Transverse colon (tissue), 4 donors: Measurements from ENCODE around the gene DNER.

Experiments
- EP300 ChIP-seq: sonication (generic); formaldehyde crosslinking; IDR thresholded peaks from one replicate; pipeline ENCODE4 v1.6.1; 2017; ENCODE audit warnings: antibody characterized with exemption, low read depth
- POLR2A ChIP-seq: fragments of 450-650 bp; IDR thresholded peaks from one replicate; pipeline ENCODE4 v1.6.1; 2016; ENCODE audit warnings: antibody characterized with exemption, mild to moderate bottlenecking, moderate library complexity
- POLR2AphosphoS5 ChIP-seq, 3 donors: sonication (generic); formaldehyde crosslinking; IDR thresholded peaks; one replicate each; pipeline ENCODE4 v1.6.1; 2016; ENCODE audit warnings: antibody characterized with exemption in 3 of 3
- TF ChIP-seq, protein P1 (sequence below), 5 experiments: fragments of 200-600 bp in 3 of 5; fragments of 450-650 bp in 2 of 5; sonication (generic) in 3 of 5; IDR thresholded peaks; 1 replicate in 2 of 5; 2 replicates in 3 of 5; pipeline ENCODE4 v1.5.1; 2016 to 2017; ENCODE audit warnings: antibody characterized with exemption in 5 of 5, inconsistent platforms in 3 of 5, mild to moderate bottlenecking in 2 of 5, moderate library complexity in 1 of 5

DNA sequence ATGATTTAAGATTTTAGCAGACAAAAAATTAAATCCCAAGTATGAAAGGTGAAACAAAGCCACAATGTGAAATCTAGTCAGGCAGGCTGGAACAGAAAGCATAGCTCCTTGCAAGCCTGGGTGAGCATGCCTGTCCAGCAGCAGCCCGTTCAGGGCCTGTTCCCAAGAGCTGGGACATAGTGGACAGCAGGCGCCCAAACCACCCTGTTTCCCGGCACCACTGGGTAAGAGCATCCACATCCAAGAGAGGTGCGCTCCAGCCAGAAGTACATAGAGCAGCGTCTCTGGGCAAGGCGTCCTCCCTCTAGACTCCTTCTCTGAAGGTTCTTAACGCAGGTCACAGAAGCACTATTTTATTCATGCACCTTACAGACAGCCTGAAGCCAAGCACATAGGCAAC, 80.8 kb downstream of the DNER start:
- no peak for TF ChIP-seq POLR2AphosphoS5 (IDR thresholded peaks at IDR 0.05)
- TF ChIP-seq, protein P1, sequence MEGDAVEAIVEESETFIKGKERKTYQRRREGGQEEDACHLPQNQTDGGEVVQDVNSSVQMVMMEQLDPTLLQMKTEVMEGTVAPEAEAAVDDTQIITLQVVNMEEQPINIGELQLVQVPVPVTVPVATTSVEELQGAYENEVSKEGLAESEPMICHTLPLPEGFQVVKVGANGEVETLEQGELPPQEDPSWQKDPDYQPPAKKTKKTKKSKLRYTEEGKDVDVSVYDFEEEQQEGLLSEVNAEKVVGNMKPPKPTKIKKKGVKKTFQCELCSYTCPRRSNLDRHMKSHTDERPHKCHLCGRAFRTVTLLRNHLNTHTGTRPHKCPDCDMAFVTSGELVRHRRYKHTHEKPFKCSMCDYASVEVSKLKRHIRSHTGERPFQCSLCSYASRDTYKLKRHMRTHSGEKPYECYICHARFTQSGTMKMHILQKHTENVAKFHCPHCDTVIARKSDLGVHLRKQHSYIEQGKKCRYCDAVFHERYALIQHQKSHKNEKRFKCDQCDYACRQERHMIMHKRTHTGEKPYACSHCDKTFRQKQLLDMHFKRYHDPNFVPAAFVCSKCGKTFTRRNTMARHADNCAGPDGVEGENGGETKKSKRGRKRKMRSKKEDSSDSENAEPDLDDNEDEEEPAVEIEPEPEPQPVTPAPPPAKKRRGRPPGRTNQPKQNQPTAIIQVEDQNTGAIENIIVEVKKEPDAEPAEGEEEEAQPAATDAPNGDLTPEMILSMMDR (IDR thresholded peaks at IDR 0.05), result no peak
- TF ChIP-seq POLR2A, result no peak
- TF ChIP-seq EP300, result no peak
